GM23338 (cell line): Measurements from ENCODE around the gene NUDT2. TPM values are rescaled to one million over a fixed set of nuclear protein-coding genes. Genes with fewer than 3 reads are reported as not detected.

Experiments used
- ATAC-seq: fragments of 200-7000 bp; cut with Tn5 transposase; 3 replicates; pipeline ENCODE4 v1.9.1; 2020
- DNase-seq: peaks from one replicate; pipeline ENCODE4 v3.0.0-alpha.2; 2015; ENCODE audit warnings: low spot score
- H2AFZ ChIP-seq: fragments of 200-600 bp; sonication (generic); 2 replicates; pipeline ENCODE4 v1.8.0; 2016; ENCODE audit warnings: antibody characterized with exemption, mild to moderate bottlenecking, moderate library complexity
- H3F3A ChIP-seq: fragments of 200-600 bp; sonication (generic); replicated peaks from 2 replicates; pipeline ENCODE4 v1.8.0; 2017; ENCODE audit warnings: antibody characterized with exemption, mixed run types, low read depth
- H3K27ac ChIP-seq: fragments of 200-600 bp; sonication (generic); 2 replicates; pipeline ENCODE4 v1.6.1; 2016; ENCODE audit warnings: low read depth
- H3K27me3 ChIP-seq: fragments of 200-600 bp; sonication (generic); 2 replicates; pipeline ENCODE4 v1.8.0; 2016; ENCODE audit warnings: mild to moderate bottlenecking, mixed run types, moderate library complexity; ENCODE audit not compliant: insufficient read depth
- H3K36me3 ChIP-seq: fragments of 200-600 bp; sonication (generic); 2 replicates; pipeline ENCODE4 v1.8.0; 2016; ENCODE audit warnings: mild to moderate bottlenecking; ENCODE audit not compliant: insufficient read depth
- H3K4me1 ChIP-seq: fragments of 200-600 bp; sonication (generic); 2 replicates; pipeline ENCODE4 v1.8.0; 2016; ENCODE audit warnings: mild to moderate bottlenecking, moderate library complexity; ENCODE audit not compliant: insufficient read depth
- H3K4me2 ChIP-seq: fragments of 200-600 bp; sonication (generic); 2 replicates; pipeline ENCODE4 v1.7.1; 2017; ENCODE audit warnings: mixed run types
- H3K4me3 ChIP-seq: fragments of 200-600 bp; sonication (generic); 2 replicates; pipeline ENCODE4 v1.6.1; 2016; ENCODE audit warnings: mixed run types
- H3K79me2 ChIP-seq: fragments of 200-600 bp; sonication (generic); replicated peaks from 2 replicates; pipeline ENCODE4 v1.8.0; 2017; ENCODE audit warnings: mild to moderate bottlenecking; ENCODE audit not compliant: insufficient read depth
- H3K9me2 ChIP-seq: fragments of 200-600 bp; sonication (generic); 2 replicates; pipeline ENCODE4 v1.8.0; 2017; ENCODE audit not compliant: insufficient read depth
- H4K20me1 ChIP-seq: fragments of 200-600 bp; sonication (generic); replicated peaks from 2 replicates; pipeline ENCODE4 v1.8.0; 2017; ENCODE audit warnings: mild to moderate bottlenecking; ENCODE audit not compliant: insufficient read depth
- H3K27ac Mint-ChIP-seq: 2 replicates; pipeline ENCODE4 v1.8.0; 2020; ENCODE audit warnings: inconsistent platforms, mild to moderate bottlenecking, moderate library complexity, mixed read lengths
- H3K27me3 Mint-ChIP-seq: 3 replicates; pipeline ENCODE4 v1.8.0; 2022; ENCODE audit warnings: low read depth, mild to moderate bottlenecking, moderate library complexity, mixed read lengths, inconsistent platforms; ENCODE audit not compliant: insufficient read depth, poor library complexity
- H3K36me3 Mint-ChIP-seq: 3 replicates; pipeline ENCODE4 v1.8.0; 2021; ENCODE audit warnings: low read depth, mild to moderate bottlenecking, inconsistent platforms, moderate library complexity, mixed read lengths
- H3K4me1 Mint-ChIP-seq: 3 replicates; pipeline ENCODE4 v1.8.0; 2020; ENCODE audit warnings: mild to moderate bottlenecking, inconsistent platforms, mixed read lengths
- H3K4me3 Mint-ChIP-seq: 3 replicates; pipeline ENCODE4 v1.8.0; 2021; ENCODE audit warnings: moderate library complexity, mild to moderate bottlenecking, inconsistent platforms, mixed read lengths
- H3K9me3 Mint-ChIP-seq: 3 replicates; pipeline ENCODE4 v1.8.0; 2020; ENCODE audit warnings: moderate library complexity, mild to moderate bottlenecking, inconsistent platforms, mixed read lengths
- STAT1 ChIP-seq: IDR thresholded peaks from one replicate; pipeline ENCODE4 v1.6.1; 2016; ENCODE audit warnings: antibody characterized with exemption; ENCODE audit not compliant: unreplicated experiment
- ZNF331 ChIP-seq: fragments of 250-450 bp; sonication (Bioruptor Pico); IDR thresholded peaks from 2 replicates; pipeline ENCODE4 v1.5.0; 2020; ENCODE audit warnings: low read depth, mild to moderate bottlenecking, moderate library complexity
- polyA plus RNA-seq: library from polyadenylated mRNA; unstranded; fragments of >200 nt; fragmentation: Nextera tagmentation; extraction: Ambion mirVana; gene quantifications from 2 replicates; pipeline ENCODE4 v1.2.1, GENCODE V29; 2016
- total RNA-seq: library from RNA; depleted of rRNA; stranded (reverse); fragments of >200 nt; shearing (Covaris generic); gene quantifications from 2 replicates; pipeline ENCODE4 v1.2.3, GENCODE V29; 2014
- TF ChIP-seq, protein P1 (sequence below): IDR thresholded peaks from 2 replicates; pipeline ENCODE4 v1.6.1; 2016; ENCODE audit warnings: antibody characterized with exemption
- TF ChIP-seq, protein P2 (sequence below), 2 experiments: fragments of 200-600 bp in 1 of 2; sonication (generic) in 1 of 2; conservative IDR thresholded peaks; 2 replicates each; pipeline versions ENCODE4 v1.5.1 to v1.6.1; 2016 to 2017; ENCODE audit warnings: antibody characterized with exemption in 2 of 2, low read depth in 2 of 2, mild to moderate bottlenecking in 2 of 2, moderate library complexity in 1 of 2

NUDT2 gene
- total and polyA plus RNA-seq, 2 experiments from 2014 or later, result 9.5 to 16.4 TPM

DNA sequence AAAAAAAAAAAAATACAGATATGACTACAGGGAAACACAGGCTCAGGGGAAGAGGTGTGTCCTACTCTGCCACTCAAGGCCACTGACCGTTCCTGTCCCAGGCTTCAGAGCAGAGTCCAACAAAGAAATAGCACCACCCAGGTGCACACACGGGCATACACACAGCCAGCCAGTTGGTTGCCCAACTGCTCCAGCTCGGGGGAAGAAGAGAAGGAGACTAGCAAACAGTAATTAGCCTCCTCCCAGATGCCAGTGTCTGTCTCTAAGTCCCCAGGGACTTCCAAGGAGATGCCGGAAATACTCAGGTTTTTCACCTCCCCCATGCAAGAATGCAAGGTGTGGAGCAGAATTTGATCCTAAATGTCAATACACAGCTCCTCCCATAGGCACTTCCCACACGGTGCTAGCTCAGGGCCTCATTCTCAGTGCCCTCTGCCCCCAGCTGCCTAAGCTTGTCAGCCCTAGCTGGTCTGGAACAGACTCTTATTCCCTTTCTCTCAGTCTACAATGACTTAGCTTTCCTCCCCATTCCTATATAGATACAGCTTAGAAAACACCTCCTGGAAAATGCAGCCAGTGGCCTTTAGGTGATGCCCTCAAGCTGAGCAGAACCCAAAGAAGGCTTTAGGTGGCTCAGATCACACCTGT lies 45.7 kb downstream of the NUDT2 start:
- no peaks in the 10 kb centered on the region for H4K20me1 ChIP-seq
- Mint-ChIP-seq H3K36me3 (peaks cover 18% of the 10 kb centered on the region), H3K27ac (no peak overlapping the region), H3K9me3 (no peaks in the 10 kb centered on the region; the same call in 2 of the 3 replicates), H3K27me3 (peaks cover 23% of the 10 kb centered on the region), H3K4me1 (peaks cover 23% of the 10 kb centered on the region), H3K4me3 (peak overlapping the region; percentile 83; the same call in 2 of the 3 replicates)
- ATAC-seq (no peak), DNase-seq (peak; percentile 76)
- H3F3A ChIP-seq, result no peaks in the 10 kb centered on the region; the same call in 1 of the 2 replicates
- H3K36me3 ChIP-seq, result no peaks in the 10 kb centered on the region
- H3K4me3 ChIP-seq, result peak overlapping the region; percentile 81
- no peak overlapping the region for H2AFZ ChIP-seq
- no peaks in the 10 kb centered on the region for H3K9me2 ChIP-seq
- TF ChIP-seq, protein P1, sequence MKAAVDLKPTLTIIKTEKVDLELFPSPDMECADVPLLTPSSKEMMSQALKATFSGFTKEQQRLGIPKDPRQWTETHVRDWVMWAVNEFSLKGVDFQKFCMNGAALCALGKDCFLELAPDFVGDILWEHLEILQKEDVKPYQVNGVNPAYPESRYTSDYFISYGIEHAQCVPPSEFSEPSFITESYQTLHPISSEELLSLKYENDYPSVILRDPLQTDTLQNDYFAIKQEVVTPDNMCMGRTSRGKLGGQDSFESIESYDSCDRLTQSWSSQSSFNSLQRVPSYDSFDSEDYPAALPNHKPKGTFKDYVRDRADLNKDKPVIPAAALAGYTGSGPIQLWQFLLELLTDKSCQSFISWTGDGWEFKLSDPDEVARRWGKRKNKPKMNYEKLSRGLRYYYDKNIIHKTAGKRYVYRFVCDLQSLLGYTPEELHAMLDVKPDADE, result no peak
- TF ChIP-seq ZNF331 (CRISPR knock-in tag), result no peak
- peak overlapping the region; percentile 90 for H3K4me2 ChIP-seq
- H3K27me3 ChIP-seq, result peaks cover 21% of the 10 kb centered on the region
- no peaks in the 10 kb centered on the region for H3K79me2 ChIP-seq
- H3K4me1 ChIP-seq, result peaks cover 20% of the 10 kb centered on the region
- no peak overlapping the region for H3K27ac ChIP-seq

DNA sequence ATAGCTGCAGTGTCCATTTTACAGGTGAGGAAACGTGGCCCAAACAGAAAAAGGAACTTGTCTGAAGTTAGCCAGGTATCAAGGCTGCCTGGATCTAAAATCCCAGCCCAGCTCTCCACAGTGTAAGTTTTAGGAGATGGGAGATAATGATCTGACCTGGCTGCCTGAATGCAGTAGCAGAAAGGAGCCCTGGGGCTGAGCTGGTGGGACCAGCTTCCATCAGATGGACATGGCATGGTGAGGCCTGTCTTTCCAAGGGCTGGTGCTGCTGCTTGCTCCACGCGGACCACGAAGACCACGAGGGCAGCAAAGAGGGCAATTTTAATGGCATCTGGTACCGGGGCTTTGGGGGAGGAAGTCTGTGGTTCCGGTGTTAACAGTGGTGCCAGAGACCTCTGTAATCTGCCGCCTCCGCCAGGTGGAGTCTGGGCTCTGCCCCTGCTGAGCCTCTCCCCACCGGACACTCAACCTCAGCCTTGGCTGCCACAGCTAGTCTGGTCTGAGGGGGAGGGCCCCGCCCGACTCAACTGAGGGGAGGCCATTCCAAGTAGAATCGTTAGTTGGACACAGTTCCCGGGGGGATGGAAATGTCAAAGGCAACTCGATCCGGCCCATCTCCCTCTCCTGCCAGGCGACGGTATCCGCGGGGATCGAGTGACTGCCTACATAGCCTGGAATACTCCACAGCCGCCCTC lies 46.7 kb downstream of the NUDT2 start:
- Mint-ChIP-seq H3K9me3 (no peaks in the 10 kb centered on the region; the same call in 2 of the 3 replicates), H3K4me3 (peak overlapping the region; percentile 83), H3K36me3 (peaks cover 9% of the 10 kb centered on the region), H3K27me3 (peaks cover 31% of the 10 kb centered on the region), H3K27ac (no peak overlapping the region), H3K4me1 (peaks cover 23% of the 10 kb centered on the region)
- H3K4me2 ChIP-seq, result peak overlapping the region; percentile 90
- H2AFZ ChIP-seq, result peak overlapping the region; percentile 89
- H3K4me3 ChIP-seq, result peak overlapping the region; percentile 81
- peaks cover 25% of the 10 kb centered on the region for H3K4me1 ChIP-seq
- no peak for TF ChIP-seq STAT1
- TF ChIP-seq, protein P2, sequence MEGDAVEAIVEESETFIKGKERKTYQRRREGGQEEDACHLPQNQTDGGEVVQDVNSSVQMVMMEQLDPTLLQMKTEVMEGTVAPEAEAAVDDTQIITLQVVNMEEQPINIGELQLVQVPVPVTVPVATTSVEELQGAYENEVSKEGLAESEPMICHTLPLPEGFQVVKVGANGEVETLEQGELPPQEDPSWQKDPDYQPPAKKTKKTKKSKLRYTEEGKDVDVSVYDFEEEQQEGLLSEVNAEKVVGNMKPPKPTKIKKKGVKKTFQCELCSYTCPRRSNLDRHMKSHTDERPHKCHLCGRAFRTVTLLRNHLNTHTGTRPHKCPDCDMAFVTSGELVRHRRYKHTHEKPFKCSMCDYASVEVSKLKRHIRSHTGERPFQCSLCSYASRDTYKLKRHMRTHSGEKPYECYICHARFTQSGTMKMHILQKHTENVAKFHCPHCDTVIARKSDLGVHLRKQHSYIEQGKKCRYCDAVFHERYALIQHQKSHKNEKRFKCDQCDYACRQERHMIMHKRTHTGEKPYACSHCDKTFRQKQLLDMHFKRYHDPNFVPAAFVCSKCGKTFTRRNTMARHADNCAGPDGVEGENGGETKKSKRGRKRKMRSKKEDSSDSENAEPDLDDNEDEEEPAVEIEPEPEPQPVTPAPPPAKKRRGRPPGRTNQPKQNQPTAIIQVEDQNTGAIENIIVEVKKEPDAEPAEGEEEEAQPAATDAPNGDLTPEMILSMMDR (conservative IDR thresholded peaks at IDR 0.05; ENCODE audit: low read depth in 2 of 2), result peak in 1 of 2 experiments; percentile 49; a peak in 3 of 4 replicates
- H3K27me3 ChIP-seq, result peaks cover 30% of the 10 kb centered on the region
- no peaks in the 10 kb centered on the region for H3K36me3 ChIP-seq
- no peaks in the 10 kb centered on the region for H4K20me1 ChIP-seq
- ATAC-seq (peak; percentile 22), DNase-seq (peak; percentile 76)
- no peaks in the 10 kb centered on the region for H3K9me2 ChIP-seq
- H3K79me2 ChIP-seq, result no peaks in the 10 kb centered on the region
- no peaks in the 10 kb centered on the region; the same call in 1 of the 2 replicates for H3F3A ChIP-seq
- H3K27ac ChIP-seq, result no peak overlapping the region
